ENCODE measurements around the gene OCRL.

- no peak for TF ChIP-seq CTCF (IDR thresholded peaks at IDR 0.05; ENCODE audit: low read depth, low read length, poor library complexity, severe bottlenecking)
- no peak for TF ChIP-seq EZH2phosphoT487 (IDR thresholded peaks at IDR 0.05; ENCODE audit: borderline replicate concordance, low read length)
These were observed 14.9 kb upstream of the OCRL start for GRCh38 chrX:129525162-129525561.

Data from DOHH2 (cell line).